ENCODE data around the gene ENDOU.

Gene ENDOU

GRCh38 chr12:47769234-47770085 lies 44.2 kb upstream of the ENDOU start:
- TF ChIP-seq TAF1 (IDR thresholded peaks at IDR 0.05; ENCODE audit: borderline replicate concordance, insufficient read depth, low read length) (no peak), REST (IDR thresholded peaks at IDR 0.05; ENCODE audit: insufficient read depth in 1 of 2, low read depth in 2 of 2, low read length in 2 of 2) (no peak), SIN3A (IDR thresholded peaks at IDR 0.05; ENCODE audit: borderline replicate concordance, insufficient read depth, low read length) (no peak), POLR2AphosphoS5 (IDR thresholded peaks at IDR 0.05; ENCODE audit: low read depth, low read length) (no peak), FOXP2 (optimal IDR thresholded peaks at IDR 0.05; ENCODE audit: borderline replicate concordance, extremely low read depth, extremely low read length, insufficient read depth) (no peak)

GRCh38 chr12:47768323-47768811 lies 43.1 kb upstream of the ENDOU start:
- TF ChIP-seq REST (IDR thresholded peaks at IDR 0.05; ENCODE audit: insufficient read depth in 1 of 2, low read depth in 2 of 2, low read length in 2 of 2), result no peak
- no peak for TF ChIP-seq POLR2AphosphoS5 (IDR thresholded peaks at IDR 0.05; ENCODE audit: low read depth, low read length)
- no peak for TF ChIP-seq FOXP2 (optimal IDR thresholded peaks at IDR 0.05; ENCODE audit: borderline replicate concordance, extremely low read depth, extremely low read length, insufficient read depth)
- TF ChIP-seq TAF1 (IDR thresholded peaks at IDR 0.05; ENCODE audit: borderline replicate concordance, insufficient read depth, low read length), result no peak
- TF ChIP-seq SIN3A (IDR thresholded peaks at IDR 0.05; ENCODE audit: borderline replicate concordance, insufficient read depth, low read length), result no peak

- TF ChIP-seq TAF1 (IDR thresholded peaks at IDR 0.05; ENCODE audit: borderline replicate concordance, insufficient read depth, low read length), result no peak
- TF ChIP-seq SIN3A (IDR thresholded peaks at IDR 0.05; ENCODE audit: borderline replicate concordance, insufficient read depth, low read length), result no peak
- TF ChIP-seq POLR2AphosphoS5 (IDR thresholded peaks at IDR 0.05; ENCODE audit: low read depth, low read length), result no peak
- TF ChIP-seq FOXP2 (optimal IDR thresholded peaks at IDR 0.05; ENCODE audit: borderline replicate concordance, extremely low read depth, extremely low read length, insufficient read depth), result no peak
- TF ChIP-seq REST (IDR thresholded peaks at IDR 0.05; ENCODE audit: insufficient read depth in 1 of 2, low read depth in 2 of 2, low read length in 2 of 2), result no peak
These were observed 42.0 kb upstream of the ENDOU start for GRCh38 chr12:47767216-47767724.

- TF ChIP-seq POLR2AphosphoS5 (IDR thresholded peaks at IDR 0.05; ENCODE audit: low read depth, low read length) (no peak), SIN3A (IDR thresholded peaks at IDR 0.05; ENCODE audit: borderline replicate concordance, insufficient read depth, low read length) (no peak), FOXP2 (optimal IDR thresholded peaks at IDR 0.05; ENCODE audit: borderline replicate concordance, extremely low read depth, extremely low read length, insufficient read depth) (no peak), REST (IDR thresholded peaks at IDR 0.05; ENCODE audit: insufficient read depth in 1 of 2, low read depth in 2 of 2, low read length in 2 of 2) (no peak), TAF1 (IDR thresholded peaks at IDR 0.05; ENCODE audit: borderline replicate concordance, insufficient read depth, low read length) (no peak)
These were observed 41.4 kb upstream of the ENDOU start for GRCh38 chr12:47766502-47767215.

Measured in PFSK-1 (cell line).